Muscle of leg (tissue), 11 donors: ENCODE measurements around the gene GALNT10. TPM values are rescaled to one million over a fixed set of nuclear protein-coding genes. Genes with fewer than 3 reads are reported as not detected.
A peak's percentile ranks its signal among the peaks of the same experiment; 100 is the strongest.

ENCODE experiments used
- DNase-seq: peaks from one replicate; pipeline ENCODE4 v3.0.0; 2013
- H3K27ac ChIP-seq: one replicate; pipeline ENCODE4 v1.5.1; 2013; ENCODE audit warnings: mild to moderate bottlenecking, low read length, control low read depth
- H3K27me3 ChIP-seq: one replicate; pipeline ENCODE4 v1.6.1; 2013; ENCODE audit warnings: low read length; ENCODE audit not compliant: control insufficient read depth, insufficient read depth
- H3K36me3 ChIP-seq: one replicate; pipeline ENCODE4 v1.6.1; 2013; ENCODE audit warnings: low read length; ENCODE audit not compliant: control insufficient read depth, insufficient read depth
- H3K4me1 ChIP-seq: one replicate; pipeline ENCODE4 v1.6.1; 2013; ENCODE audit warnings: low read length; ENCODE audit not compliant: control insufficient read depth, insufficient read depth
- H3K4me3 ChIP-seq: one replicate; pipeline ENCODE4 v1.5.1; 2013; ENCODE audit warnings: low read length, control low read depth
- H3K9me3 ChIP-seq: replicated peaks from 2 replicates; pipeline ENCODE4 v1.6.1; 2013; ENCODE audit warnings: low read depth, low read length; ENCODE audit not compliant: control insufficient read depth
- WGBS: methylation state at CpG from one replicate; pipeline ENCODE4 v1.1.5; 2013; ENCODE audit warnings: missing lambda C conversion rate; ENCODE audit not compliant: insufficient coverage; 5-methylcytosine and 5-hydroxymethylcytosine counted together
- polyA plus RNA-seq, 8 donors: library from polyadenylated mRNA; unstranded; fragments of 120-200 nt; gene quantifications; one replicate each; pipeline versions ENCODE4 v1.2.1 to v1.2.3, GENCODE V29; 2013; ENCODE audit warnings: inconsistent platforms in 1 of 8, low replicate concordance in 1 of 8; ENCODE audit not compliant: insufficient read length in 8 of 8, insufficient read depth in 1 of 8
- total RNA-seq: library from RNA; stranded (reverse); fragments of 120-200 nt; gene quantifications from one replicate; pipeline ENCODE4 v1.2.4, GENCODE V29; 2013

The GALNT10 gene
- total and polyA plus RNA-seq, 9 donors: 16.6 to 27.8 (median 20.5) TPM

DNA sequence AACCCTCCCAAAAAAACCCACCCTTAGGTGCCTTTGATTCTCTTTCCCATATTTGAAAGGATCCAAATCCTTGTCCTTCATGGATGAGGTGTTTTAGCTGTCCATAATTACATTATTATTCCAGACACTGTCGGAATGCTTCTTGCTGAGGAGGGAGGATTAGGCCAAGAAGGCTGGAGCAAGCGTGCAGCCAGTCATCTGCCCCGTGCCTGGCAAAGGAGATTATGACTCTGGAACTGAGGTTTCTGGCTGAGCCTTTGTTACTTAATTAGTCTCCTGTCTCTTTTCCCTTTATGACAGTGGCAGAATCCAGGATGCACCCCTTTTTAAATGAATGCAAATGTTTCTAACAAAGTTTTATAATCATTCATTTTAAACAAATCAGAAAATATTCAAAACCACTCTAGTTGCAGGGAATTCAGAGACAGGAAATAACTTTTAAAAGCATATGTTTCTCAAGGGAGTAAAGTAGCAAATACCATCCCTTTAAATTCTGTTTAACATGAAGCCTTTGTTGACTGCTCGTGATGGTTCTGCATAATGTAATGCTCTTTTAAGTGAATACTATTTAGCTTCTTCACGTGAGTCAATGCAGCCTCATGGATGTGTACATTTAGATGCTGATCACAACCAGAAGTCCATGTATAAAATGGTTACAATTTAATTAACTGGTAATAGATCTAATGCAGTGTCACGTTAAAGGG, 69.8 kb downstream of the GALNT10 start:
- no peak for DNase-seq

DNA sequence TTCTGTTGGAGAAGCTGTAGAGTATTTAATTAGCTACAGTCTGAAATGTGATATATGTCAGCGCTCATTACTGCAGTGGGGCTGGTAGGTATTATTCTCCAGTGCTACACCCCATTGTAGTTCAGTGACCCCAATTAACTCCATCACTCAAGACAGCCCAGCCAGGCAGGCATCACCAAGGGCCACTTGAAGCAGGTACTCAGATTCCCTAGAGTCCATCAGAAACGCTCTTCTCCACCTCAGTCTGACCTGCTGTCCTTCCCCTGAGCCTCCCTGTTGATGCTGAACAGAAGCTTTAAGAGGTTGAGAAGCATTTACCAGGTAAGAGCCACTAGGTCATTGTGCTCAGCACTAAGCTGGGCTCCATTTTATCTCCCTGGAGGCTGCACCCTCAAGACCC, 71.8 kb downstream of the GALNT10 start:
- no peaks in the 10 kb centered on the region for H3K9me3 ChIP-seq
- no CpG with 5 or more reads among the region's 2 CpGs for WGBS
- peaks cover 3% of the 10 kb centered on the region for H3K36me3 ChIP-seq
- H3K27me3 ChIP-seq: no peaks in the 10 kb centered on the region
- H3K4me3 ChIP-seq: no peak overlapping the region
- peaks cover 8% of the 10 kb centered on the region for H3K4me1 ChIP-seq
- H3K27ac ChIP-seq: no peak overlapping the region
- DNase-seq: no peak

More for the DNA sequence above, 69.8 kb downstream of the GALNT10 start:
- H3K27me3 ChIP-seq: no peaks in the 10 kb centered on the region
- no peak overlapping the region for H3K4me3 ChIP-seq
- peaks cover 2% of the 10 kb centered on the region for H3K36me3 ChIP-seq
- no CpG with 5 or more reads among the region's 6 CpGs for whole genome bisulfite sequencing
- peaks cover 8% of the 10 kb centered on the region for H3K4me1 ChIP-seq
- H3K9me3 ChIP-seq: no peaks in the 10 kb centered on the region
- no peak overlapping the region for H3K27ac ChIP-seq

DNA sequence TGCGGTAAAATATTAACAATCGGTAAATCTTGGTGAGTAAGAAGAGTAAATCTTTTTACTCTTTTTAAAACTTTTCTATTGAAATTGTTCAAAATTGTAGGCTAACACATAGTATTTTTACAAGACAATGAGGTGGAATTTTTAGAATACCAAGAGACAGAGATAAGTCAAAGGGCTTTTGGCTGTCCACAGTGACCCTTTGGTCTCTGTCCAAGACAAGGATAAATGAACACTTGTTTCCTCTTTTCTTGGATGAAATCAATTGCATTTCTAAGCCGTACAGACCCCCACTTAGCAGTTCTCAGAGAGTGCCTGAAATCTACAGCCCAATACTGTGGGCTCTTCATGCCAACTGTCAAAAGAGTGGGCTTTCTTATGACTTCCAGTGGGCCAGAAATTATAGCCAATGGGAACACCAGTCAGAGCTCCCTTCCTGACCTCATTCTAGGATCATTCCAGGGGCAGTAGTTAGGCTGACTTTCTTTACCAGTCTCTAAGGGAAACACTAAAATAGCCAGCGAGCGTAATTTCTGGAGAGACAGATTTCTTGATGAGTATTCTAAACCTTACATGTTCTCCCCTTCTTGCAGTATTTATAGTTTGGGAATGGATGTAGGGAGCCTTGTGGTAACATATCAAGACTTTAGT, 74.1 kb downstream of the GALNT10 start:
- Histone ChIP-seq H3K27me3 (no peaks in the 10 kb centered on the region), H3K27ac (peak overlapping the region; percentile 13), H3K4me3 (no peak overlapping the region), H3K36me3 (peaks cover 4% of the 10 kb centered on the region), H3K9me3 (no peaks in the 10 kb centered on the region), H3K4me1 (peaks cover 8% of the 10 kb centered on the region)
- DNase-seq: peak; percentile 57
- 14% methylated on average over 1 of the region's 5 CpGs for WGBS

DNA sequence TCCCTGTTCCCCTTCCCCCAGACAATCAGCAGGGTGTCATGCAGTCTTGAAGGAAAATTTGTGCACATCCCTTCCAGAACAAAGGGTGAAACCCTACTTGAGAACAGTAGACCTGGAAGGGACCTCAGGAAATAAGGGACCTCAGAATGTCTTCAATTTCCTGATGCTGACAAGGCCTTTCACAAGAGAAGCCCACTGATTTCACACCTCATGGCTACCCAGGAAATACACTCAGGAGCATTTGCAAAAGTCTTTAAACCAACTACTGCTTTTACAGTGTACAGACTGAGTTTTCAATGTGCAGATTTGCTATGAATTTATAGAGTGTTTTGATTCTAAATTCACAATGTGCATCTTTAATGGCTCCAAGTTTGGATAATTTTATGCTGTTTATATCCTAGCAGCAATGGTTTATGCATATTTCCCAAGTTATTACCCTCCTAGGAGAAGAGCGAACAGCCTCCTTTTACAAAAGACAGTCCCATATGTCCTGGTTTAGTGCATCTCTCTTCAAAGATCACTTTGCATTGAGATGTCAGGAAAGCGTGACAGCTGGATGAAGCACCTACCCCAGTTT, 74.8 kb downstream of the GALNT10 start:
- Histone ChIP-seq H3K27ac (peak overlapping the region; percentile 13), H3K9me3 (no peaks in the 10 kb centered on the region), H3K36me3 (peaks cover 4% of the 10 kb centered on the region), H3K4me1 (peaks cover 8% of the 10 kb centered on the region), H3K27me3 (no peaks in the 10 kb centered on the region), H3K4me3 (no peak overlapping the region)
- DNase-seq: no peak
- 90% methylated on average over 1 of the region's 2 CpGs for WGBS

DNA sequence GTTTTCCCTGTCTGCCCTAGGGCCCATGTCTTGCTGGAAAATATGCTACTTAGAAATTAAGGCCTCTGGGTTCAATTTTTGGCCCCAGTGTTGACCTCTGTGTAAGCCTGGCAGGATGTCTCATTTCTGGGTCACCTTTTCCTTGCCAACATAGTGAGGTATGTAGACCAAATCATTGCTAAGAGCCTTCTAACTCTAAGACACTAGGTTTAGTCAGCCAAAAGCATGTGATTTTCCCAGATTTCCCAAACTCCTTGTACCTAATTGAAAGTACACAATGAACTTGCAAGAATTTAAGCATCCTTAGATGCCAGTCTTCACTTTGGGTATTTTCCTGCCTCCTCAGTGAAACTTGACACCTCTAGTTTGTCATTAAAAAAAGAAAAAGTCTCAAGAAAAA, 77.0 kb downstream of the GALNT10 start:
- H3K4me3 ChIP-seq: no peak overlapping the region
- DNase-seq: no peak
- no peaks in the 10 kb centered on the region for H3K27me3 ChIP-seq
- no peak overlapping the region for H3K27ac ChIP-seq
- H3K4me1 ChIP-seq: peaks cover 15% of the 10 kb centered on the region
- no peaks in the 10 kb centered on the region for H3K9me3 ChIP-seq
- H3K36me3 ChIP-seq: peaks cover 2% of the 10 kb centered on the region

DNA sequence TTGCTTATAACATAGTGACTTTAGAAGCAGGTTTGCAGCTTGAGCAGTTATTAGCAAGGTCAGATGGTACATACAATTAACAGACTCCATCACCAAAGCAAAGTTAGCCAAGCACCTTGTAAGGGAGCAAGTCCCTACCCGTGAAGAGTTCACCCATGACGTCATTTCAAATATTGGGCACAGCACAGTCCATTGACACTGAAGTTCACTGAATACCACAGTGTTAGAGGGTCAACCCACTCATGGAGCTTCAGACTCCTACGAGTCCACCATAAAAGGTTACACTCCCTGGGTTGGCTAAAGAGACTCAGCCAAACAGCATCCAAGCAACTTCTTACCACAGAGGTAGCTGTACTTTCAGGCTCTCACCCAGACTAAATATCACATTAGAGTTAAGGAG, 77.5 kb downstream of the GALNT10 start:
- 72% methylated on average over 2 of the region's 3 CpGs for WGBS
- DNase-seq: no peak
- Histone ChIP-seq H3K27ac (no peak overlapping the region), H3K9me3 (no peaks in the 10 kb centered on the region), H3K4me1 (peaks cover 20% of the 10 kb centered on the region), H3K36me3 (peaks cover 2% of the 10 kb centered on the region), H3K27me3 (no peaks in the 10 kb centered on the region), H3K4me3 (no peak overlapping the region)

DNA sequence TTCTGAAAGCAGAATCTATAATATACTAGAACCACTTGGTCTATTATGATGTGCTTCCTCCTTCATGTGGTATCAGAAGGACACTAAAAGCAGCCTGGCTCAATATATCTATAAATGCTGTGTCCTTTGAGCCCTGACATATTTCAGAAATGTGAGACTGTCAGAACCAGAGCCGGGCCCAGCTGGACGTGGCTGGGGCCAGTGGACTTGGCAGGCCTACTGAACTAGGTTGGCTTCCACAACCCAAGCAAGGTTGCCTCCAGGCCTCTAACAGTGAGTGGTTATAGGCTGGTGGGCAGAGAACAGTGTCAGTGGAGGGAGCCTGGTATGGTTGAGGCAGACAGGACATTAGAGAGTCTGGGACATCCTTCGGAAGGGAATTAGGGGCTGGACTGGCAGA, 78.9 kb downstream of the GALNT10 start:
- Histone ChIP-seq H3K9me3 (no peaks in the 10 kb centered on the region), H3K4me3 (no peak overlapping the region), H3K27ac (no peak overlapping the region), H3K27me3 (no peaks in the 10 kb centered on the region), H3K4me1 (peaks cover 29% of the 10 kb centered on the region), H3K36me3 (peaks cover 2% of the 10 kb centered on the region)
- DNase-seq: no peak
- WGBS: 95% methylated on average over 3 of the region's 3 CpGs

DNA sequence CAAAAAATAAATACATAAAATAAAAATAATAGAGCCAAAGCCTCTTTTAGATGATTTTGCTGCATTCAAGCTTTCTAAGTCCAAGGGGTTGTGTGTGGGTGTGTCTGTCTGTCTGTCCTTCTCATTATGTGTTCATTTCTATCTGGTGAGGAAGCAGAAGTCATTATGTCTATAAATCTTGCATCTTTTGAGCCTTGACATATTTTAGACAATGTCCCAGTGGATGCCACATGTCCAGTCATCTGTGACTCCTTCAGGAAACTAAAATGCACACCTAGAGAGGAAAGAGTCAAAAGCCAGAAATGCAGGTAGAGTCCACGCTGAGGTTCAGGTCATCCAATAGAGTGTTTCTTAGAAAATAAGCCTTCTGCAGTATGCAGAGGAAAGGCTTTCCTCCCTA, 80.9 kb downstream of the GALNT10 start:
- no peaks in the 10 kb centered on the region for H3K27me3 ChIP-seq
- H3K27ac ChIP-seq: no peak overlapping the region
- H3K9me3 ChIP-seq: no peaks in the 10 kb centered on the region
- DNase-seq: no peak
- peaks cover 37% of the 10 kb centered on the region for H3K4me1 ChIP-seq
- WGBS: no CpG with 5 or more reads among the region's 1 CpG
- no peak overlapping the region for H3K4me3 ChIP-seq
- H3K36me3 ChIP-seq: peaks cover 2% of the 10 kb centered on the region

DNA sequence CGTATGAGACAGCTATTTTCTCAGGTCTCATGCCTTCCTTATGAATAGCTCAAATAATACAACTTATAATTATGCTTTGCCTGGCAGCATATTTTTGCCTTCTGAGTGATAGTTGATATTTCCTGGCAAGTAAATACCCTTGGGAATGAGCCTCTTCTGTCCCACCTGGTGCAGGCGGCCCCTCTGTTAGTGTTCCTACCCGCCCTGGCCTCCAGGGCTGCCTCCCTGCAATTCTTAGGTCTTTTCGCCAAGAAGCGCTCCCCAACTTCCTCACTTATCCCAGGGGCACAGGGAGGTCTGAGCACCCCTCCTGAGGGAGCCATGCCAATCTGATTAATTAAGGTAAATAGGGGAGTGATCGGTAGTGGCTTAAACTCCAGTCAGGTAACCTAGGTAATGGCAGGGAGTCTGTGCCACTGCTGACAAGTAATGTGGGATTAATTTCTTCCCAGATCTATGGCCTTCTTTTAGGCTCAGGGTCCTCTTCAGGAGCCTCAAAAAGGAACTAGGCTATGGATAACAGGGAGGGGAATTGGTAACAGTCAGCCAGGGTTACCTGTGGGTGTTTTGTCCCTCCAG, 81.5 kb downstream of the GALNT10 start:
- Histone ChIP-seq H3K27me3 (no peaks in the 10 kb centered on the region), H3K4me1 (peaks cover 38% of the 10 kb centered on the region), H3K4me3 (no peak overlapping the region), H3K27ac (peak overlapping the region; percentile 82), H3K9me3 (no peaks in the 10 kb centered on the region), H3K36me3 (peaks cover 2% of the 10 kb centered on the region)
- WGBS: 47% methylated on average over 2 of the region's 6 CpGs
- DNase-seq: no peak

DNA sequence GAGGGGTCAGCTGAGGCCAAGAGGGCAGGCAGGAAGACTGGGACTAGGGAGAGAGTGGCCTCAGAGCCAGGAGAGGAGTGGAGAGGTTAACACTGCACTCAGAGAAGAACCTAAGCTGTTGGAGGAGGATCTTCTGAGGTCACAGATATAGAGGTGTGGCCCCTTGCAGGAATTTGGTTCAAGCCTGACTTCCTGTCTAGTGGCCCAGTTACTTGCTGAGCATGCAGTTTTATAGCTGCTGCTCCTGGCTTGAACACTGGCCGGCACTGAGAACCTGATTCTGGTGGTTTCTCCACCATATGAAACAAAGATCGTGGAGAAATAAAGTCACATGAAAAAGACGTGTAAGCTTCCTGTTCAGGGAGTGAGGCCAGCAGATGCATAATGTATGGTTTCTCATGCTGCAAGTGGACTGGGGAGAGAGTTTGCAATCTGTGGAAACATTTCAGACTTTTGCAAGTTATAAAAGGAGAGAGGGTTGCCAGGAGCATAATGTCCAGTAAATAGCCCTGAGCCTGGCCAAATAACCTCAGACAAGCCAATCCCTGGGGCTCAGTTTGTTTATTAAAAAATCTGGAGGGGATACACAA, 82.6 kb downstream of the GALNT10 start:
- peaks cover 42% of the 10 kb centered on the region for H3K4me1 ChIP-seq
- peak overlapping the region; percentile 82 for H3K27ac ChIP-seq
- no peaks in the 10 kb centered on the region for H3K27me3 ChIP-seq
- H3K36me3 ChIP-seq: no peaks in the 10 kb centered on the region
- H3K9me3 ChIP-seq: no peaks in the 10 kb centered on the region
- DNase-seq: peak; percentile 94
- WGBS: 4% methylated on average over 3 of the region's 3 CpGs
- no peak overlapping the region for H3K4me3 ChIP-seq
